NCI-H510A treated with DMSO at 0.1 percent for 48 hours (cell line): Measurements from ENCODE around the gene MUC5AC.
"Not testable (repeated sequence)": the region's sequence is repeated elsewhere in the genome, so short reads cannot be mapped to it uniquely, and the experiment has no call there.

ENCODE experiments used
- DNase-seq: peaks from one replicate; lab custom pipeline; 2025; lab: John Stamatoyannopoulos, UW

Gene MUC5AC

GRCh38 chr11:1237128-1237580, 79.4 kb downstream of the MUC5AC start:
- DNase-seq: no peak

GRCh38 chr11:1237851-1238250, 80.1 kb downstream of the MUC5AC start:
- no peak for DNase-seq

- DNase-seq: no peak
Measured at GRCh38 chr11:1238767-1239595, 81.2 kb downstream of the MUC5AC start.

GRCh38 chr11:1239596-1240205, 81.9 kb downstream of the MUC5AC start:
- DNase-seq: no peak

GRCh38 chr11:1240771-1241170, 83.0 kb downstream of the MUC5AC start:
- DNase-seq: no peak

GRCh38 chr11:1241706-1242105, 84.0 kb downstream of the MUC5AC start:
- DNase-seq: no peak

- no peak for DNase-seq
Measured at GRCh38 chr11:1242289-1242688, 84.5 kb downstream of the MUC5AC start.

GRCh38 chr11:1242751-1243150, 85.0 kb downstream of the MUC5AC start:
- not testable (repeated sequence) for DNase-seq

- not testable (repeated sequence) for DNase-seq
Measured at GRCh38 chr11:1243521-1243920, 85.8 kb downstream of the MUC5AC start.

GRCh38 chr11:1244557-1244956, 86.8 kb downstream of the MUC5AC start:
- not testable (repeated sequence) for DNase-seq

- DNase-seq: not testable (repeated sequence)
Measured at GRCh38 chr11:1245717-1246116, 88.0 kb downstream of the MUC5AC start.

- not testable (repeated sequence) for DNase-seq
Measured at GRCh38 chr11:1246301-1246700, 88.5 kb downstream of the MUC5AC start.

GRCh38 chr11:1247026-1247425, 89.3 kb downstream of the MUC5AC start:
- DNase-seq: not testable (repeated sequence)

- DNase-seq: not testable (repeated sequence)
Measured at GRCh38 chr11:1248951-1249350, 91.2 kb downstream of the MUC5AC start.

GRCh38 chr11:1250411-1250810, 92.7 kb downstream of the MUC5AC start:
- DNase-seq: not testable (repeated sequence)
